Stimulated activated CD4-positive, alpha-beta T cell treated with anti-CD3 and anti-CD28 coated beads, TNF-alpha, amount 100 ng/mL, for 48 hours (primary cell): ENCODE results near the gene TOB1.
"Not testable (repeated sequence)": the region's sequence is repeated elsewhere in the genome, so short reads cannot be mapped to it uniquely, and the experiment has no call there.

Experiments used
- DNase-seq, 3 donors: peaks; one replicate each; pipeline ENCODE4 v3.0.0-alpha.2; 2020; ENCODE audit warnings: low read depth in 3 of 3

TOB1 gene

GRCh38 chr17:50868602-50869001 is 2.4 kb upstream of the TOB1 start:
- no peak for DNase-seq

- no peak for DNase-seq
Measured at GRCh38 chr17:50868140-50868438, 1.9 kb upstream of the TOB1 start.

- peak; percentile 64 to 75 (median 71) for DNase-seq
Measured at GRCh38 chr17:50867363-50868139, 1.4 kb upstream of the TOB1 start.

- DNase-seq, result peak; percentile 31 to 55 (median 42)
Measured at GRCh38 chr17:50866950-50867362, 802 bp upstream of the TOB1 start.

- DNase-seq, result no peak
Measured at GRCh38 chr17:50865868-50866260, 290 bp downstream of the TOB1 start.

- DNase-seq, result peak in 2 of 3 donors; percentile 10 to 35
Measured at GRCh38 chr17:50865060-50865867, 890 bp downstream of the TOB1 start.

GRCh38 chr17:50864747-50865059 is 1.5 kb downstream of the TOB1 start:
- DNase-seq, result no peak

- no peak for DNase-seq
Measured at GRCh38 chr17:50863931-50864330, 2.2 kb downstream of the TOB1 start.

- peak in 1 of 3 donors; percentile 41 for DNase-seq
Measured at GRCh38 chr17:50863221-50863843, 2.8 kb downstream of the TOB1 start.

GRCh38 chr17:50861822-50862528 is 4.2 kb downstream of the TOB1 start:
- no peak for DNase-seq

GRCh38 chr17:50861334-50861676 is 4.8 kb downstream of the TOB1 start:
- no peak for DNase-seq

GRCh38 chr17:50859727-50860126 is 6.4 kb downstream of the TOB1 start:
- DNase-seq, result not testable (repeated sequence)

GRCh38 chr17:50858486-50859225 is 7.5 kb downstream of the TOB1 start:
- DNase-seq, result no peak

- no peak for DNase-seq
Measured at GRCh38 chr17:50856431-50856830, 9.7 kb downstream of the TOB1 start.

- DNase-seq, result no peak
Measured at GRCh38 chr17:50855708-50856330, 10.3 kb downstream of the TOB1 start.

GRCh38 chr17:50853781-50854180 is 12.4 kb downstream of the TOB1 start:
- DNase-seq, result no peak

- DNase-seq, result no peak
Measured at GRCh38 chr17:50853015-50853615, 13.0 kb downstream of the TOB1 start.

- DNase-seq, result no peak
Measured at GRCh38 chr17:50850640-50851039, 15.5 kb downstream of the TOB1 start.

- DNase-seq, result no peak
Measured at GRCh38 chr17:50848711-50849110, 17.4 kb downstream of the TOB1 start.

GRCh38 chr17:50848039-50848438 is 18.1 kb downstream of the TOB1 start:
- DNase-seq, result no peak

- no peak for DNase-seq
Measured at GRCh38 chr17:50847566-50847965, 18.6 kb downstream of the TOB1 start.
